ENCODE data around the gene TSPYL6.

TSPYL6 gene

DNA sequence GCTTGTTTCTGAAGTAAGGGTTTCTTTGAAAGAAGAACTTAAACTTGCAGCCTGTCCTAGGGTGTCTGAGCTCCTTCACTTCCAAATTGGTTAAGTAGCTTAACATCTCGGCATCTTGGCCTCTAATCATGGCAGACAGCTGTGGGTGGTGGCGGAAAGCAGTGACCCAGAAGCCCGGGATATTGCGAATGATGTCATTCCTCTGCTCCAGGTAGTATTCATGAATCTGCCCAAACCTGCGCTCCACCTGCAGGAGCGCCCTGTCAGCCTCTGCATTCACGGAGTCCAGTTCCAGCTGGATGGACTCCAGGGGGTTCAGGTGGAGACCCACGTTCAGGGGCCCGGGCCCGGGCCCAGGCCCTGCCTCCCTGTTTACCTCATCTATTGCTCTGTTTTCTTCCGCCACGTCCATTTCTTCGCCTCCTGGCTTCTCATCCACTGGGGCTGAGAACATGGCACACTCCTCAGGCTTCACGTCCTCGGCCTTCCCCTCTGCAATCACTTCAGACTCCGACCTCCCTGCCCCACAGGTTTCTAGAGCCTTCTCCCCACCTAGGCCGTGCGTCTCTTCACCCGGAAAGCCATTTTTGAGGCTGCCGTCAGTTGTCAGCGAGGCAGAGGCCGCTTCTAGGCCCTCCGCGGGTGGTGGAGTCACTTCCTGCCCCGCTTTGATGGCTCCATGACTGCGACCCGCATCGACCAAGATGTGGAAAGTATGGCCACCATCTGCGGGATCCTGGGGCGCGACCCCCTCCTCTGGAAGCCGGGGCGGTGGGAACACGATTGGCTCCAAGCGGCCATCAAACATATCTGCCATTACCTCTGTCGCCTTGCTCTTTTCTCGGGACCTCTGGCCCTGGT is 569 bp downstream of the TSPYL6 start:
- DNase-seq: no peak

DNA sequence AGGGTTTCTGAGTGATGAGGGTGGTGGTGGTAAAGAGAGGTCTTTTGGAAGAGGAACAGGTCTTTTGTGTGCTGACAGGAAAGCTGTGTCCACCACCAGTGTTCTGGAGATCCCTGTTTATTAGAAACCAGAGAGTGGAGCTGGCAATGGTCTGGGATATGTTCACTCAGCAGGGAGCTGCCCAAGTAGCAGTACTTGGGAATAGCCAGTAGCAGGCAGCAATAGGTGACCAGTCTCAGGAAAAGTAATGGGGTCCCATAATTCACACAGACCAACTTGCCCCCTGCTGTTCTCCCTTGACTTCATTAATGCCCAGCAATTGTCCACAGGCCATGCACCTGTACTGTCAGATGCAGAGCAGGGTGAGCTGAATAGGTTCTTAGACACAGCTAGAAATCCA is 1.8 kb downstream of the TSPYL6 start:
- no peak for DNase-seq

DNA sequence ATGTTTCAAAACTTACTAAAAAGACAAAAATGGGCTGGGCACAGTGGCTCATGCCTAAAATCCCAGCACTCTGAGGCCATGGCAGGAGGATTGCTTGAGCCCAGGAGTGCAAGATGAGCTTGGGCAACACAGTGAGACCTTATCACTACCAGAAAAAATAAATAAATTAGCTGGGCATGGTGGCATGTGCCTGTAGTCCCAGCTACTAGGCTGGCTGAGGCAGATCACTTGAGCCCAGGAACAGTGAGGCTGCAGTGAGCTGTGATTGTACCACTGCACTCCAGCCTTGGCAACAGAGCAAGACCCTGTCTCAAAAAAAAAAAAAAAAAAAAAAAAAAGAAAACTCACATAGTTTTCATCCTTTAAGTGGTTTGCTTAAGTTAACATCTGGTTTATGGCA is 6.4 kb downstream of the TSPYL6 start:
- DNase-seq: no peak

DNA sequence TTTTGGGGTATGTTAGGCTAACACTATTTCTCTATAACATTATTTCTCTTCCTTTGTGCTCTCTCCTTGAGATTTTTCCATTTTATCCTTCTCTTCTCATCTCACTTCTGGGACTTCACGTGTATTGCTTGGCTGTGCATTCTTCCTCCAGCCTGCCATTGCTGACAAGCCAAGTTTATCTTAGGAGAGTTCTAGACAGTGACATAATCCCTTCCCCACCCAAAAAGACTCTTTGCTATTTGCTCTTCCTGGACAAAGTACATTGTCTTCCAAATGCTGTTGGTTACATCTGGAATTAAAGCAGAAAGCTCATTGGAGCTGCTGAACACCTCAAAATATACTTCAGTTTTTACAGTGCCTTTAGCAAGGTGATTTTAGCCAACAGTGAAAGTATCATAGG is 8.9 kb downstream of the TSPYL6 start:
- no peak for DNase-seq

DNA sequence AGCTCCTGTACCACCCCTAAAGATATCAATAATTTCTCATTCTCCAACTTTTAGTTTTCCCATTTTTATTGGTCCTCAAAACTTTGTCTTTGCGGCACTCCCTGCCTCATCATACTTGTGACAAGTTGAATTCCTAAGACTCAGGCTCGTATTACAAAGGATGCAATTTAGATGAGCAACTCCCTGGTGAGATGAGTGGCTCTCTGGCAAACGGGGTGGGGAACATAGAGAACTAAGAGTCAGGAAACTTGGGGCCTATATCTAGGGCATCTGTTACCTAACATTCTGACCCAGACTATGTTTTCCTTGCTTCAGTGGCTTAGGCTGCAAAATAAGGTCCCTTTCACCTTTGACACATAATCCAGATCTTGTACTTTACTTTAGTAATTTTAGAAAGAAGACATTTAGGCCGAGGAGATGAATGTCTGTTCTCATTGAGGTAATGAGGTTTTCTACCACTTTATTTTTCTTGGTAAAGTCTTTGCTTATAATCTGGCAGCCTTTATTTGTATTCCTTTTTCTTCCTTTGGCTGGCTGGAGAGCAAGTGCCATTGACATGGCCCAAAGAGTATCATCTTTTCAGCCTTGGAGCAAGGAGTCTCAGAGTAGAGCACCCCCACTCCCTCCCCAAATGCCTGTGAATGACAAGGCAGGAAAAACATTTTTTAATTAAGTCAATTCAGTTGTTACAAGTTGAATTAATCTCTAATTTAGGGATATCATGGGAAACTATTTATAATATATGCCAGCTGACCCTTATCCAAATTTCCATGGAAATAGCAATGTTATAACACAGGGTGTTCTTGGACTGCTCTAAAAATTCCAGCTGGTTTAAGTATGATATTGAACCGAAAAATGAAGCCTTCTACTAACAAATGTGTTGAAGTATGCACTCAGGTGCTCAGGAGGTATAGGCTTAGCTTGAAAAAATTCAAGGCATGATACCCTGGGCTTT is 15.2 kb downstream of the TSPYL6 start:
- no peak for DNase-seq

DNA sequence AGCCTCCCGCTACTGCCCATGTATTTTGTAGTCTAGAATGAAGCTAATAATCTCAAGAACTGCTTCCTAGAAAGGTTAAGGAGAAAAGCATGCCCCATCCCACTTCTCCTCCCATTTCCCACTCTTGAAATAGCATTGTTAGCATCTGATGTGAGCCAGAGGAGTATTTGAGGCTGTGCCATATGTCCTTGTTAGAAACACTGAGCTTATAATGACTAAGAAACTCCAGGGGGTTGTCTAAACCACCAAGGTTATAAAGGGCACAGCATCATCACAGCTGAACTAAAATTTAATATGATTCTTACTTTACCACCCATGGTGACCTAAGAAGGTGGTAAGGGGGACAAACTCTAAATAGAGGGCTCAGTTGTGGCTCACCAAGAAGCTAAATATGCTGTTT is 16.6 kb downstream of the TSPYL6 start:
- DNase-seq: no peak

DNA sequence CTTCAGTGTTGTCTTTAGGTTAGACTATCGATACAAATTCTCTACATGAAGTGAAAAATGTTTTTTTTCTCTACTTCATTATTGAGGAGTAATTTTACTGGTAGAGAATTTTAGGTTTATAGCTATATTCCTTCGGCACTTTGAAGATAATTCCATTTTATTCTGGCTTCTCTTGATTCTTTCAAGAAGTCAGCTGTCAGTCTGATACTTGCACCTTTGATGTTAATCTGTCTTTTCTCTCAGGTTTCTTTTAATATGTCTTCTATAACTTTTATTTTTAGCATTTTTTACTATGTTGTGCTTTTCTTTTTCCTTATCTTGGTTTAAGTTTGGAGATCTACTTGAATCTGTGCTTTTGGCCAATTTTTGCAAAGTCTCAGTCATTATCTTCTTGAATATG is 18.6 kb downstream of the TSPYL6 start:
- no peak for DNase-seq

DNA sequence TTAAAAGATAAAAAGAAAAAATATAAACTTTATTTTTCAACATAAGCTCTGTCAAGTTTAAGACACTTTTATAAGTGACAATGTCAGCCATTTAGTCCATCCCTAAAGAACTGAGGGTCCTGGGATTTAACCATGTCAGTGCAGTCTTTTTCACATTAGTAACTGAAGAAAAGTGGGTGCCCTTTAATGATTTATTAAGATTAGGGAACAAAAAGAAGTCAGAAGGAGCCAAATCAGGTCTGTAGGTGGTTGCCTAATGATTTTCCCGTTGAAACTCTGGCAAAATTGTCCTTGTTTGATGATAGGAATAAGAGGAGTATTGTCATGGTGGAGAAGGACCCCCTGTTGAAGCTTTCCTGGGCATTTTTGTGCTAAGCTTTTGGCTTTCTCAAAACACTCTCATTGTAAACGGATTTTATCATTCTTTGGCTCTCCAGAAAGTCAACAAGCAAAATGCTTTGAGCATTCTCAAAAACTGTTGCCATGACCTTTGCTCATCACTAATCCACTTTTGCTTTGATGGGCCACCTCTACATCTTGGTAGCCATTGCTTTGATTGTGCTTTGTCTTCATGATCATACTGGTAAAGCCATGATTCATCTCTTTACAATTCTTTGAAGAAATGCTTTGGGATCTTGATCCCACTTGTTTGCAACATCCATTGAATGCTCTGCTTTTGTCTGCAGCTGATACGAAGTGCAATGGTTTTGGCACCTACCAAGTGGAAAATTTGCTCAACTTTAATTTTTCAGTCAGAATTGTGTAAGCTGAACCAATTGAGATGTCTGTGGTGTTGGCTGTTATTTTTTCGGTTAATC is 22.0 kb downstream of the TSPYL6 start:
- no peak for DNase-seq

DNA sequence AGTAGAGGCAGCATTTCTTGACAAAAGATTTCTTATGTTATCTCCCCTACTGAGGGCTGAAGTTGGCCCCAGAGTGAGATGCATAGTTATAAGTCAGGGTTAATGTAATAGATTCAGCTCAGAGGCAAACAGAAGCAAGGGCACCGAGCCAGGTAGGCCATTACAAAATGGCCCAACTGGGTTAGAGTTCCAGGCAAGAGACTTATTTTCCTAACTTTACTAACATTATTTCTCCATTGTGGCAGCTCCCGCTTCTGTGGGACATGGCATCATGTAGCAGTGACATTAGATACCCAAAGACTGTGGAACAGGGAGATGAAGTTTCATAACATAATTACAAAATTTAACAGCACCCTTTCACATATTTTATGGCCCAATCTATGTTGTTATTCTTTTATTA is 27.1 kb downstream of the TSPYL6 start:
- DNase-seq: no peak

DNA sequence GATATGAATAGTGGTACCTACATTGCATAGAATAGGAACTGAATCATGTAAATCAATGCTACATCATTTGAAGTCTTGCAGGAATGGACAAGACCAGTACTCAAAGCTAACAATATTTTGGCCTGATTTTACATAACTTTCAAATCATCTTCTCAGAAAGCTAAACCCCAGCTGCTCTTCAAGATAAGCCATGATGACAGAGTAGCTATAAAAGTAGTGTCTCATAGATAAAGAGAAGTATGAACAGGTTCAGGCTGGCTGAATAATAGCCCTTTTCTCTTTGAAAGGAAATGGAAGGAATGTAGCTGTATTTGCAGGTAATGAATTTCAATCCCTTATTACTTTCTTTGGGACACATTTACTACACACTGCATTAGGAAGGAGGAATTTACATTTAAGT is 28.2 kb downstream of the TSPYL6 start:
- DNase-seq: no peak

DNA sequence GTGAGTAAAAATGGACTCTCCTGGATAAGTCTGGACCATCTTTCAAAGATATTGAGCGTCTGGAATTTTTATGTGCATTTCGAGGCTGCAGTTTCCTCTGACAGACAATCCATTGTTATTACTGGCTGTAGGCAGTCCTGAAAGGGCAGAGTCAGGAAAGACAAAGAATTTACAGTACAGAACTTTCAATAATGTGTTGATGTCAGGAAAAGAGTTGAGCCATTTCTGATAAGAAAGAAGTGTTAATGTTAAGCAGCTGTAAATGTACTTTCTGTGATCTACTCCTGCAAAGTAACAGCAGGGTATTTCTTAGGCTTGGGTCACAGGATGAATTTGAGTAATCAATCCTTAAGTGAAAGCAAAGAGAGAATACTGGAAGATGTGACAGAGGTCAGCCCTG is 29.8 kb downstream of the TSPYL6 start:
- DNase-seq: no peak

DNA sequence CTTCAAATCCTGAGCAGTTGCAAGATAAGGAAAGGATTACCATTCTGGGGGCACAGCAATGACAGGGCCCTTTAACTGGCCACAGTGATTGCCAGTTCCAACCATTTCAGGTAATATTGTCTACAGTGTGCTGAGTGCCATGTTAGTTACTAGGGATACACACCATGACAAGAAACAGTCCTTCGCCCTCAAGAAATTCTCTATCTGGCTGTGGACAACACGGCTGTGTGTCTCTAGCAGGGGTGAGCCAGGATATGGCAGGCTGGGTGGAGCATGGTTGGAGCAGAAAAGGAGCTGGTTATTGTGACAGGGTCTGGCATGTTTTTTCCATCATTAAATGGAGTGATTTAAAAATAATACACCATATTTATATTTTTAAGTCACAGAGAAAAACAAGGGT is 31.0 kb downstream of the TSPYL6 start:
- DNase-seq: no peak

DNA sequence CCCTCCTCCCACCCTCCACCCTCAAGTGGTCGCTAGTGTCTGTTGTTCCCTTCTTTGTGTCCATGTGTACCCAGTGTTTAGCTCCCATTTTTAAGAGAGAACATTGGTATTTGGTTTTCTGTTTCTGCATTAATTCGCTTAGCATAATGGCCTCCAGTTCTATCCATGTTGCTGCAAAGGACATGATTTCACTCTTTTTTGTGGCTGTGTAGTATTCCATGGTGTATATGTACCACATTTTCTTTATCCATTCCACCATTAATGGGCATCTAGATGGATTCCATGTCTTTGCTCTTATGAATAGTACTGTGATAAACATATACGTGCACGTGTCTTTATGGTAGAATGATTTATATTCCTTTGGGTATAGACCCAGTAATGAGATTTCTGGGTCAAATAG is 42.9 kb downstream of the TSPYL6 start:
- DNase-seq: no peak

DNA sequence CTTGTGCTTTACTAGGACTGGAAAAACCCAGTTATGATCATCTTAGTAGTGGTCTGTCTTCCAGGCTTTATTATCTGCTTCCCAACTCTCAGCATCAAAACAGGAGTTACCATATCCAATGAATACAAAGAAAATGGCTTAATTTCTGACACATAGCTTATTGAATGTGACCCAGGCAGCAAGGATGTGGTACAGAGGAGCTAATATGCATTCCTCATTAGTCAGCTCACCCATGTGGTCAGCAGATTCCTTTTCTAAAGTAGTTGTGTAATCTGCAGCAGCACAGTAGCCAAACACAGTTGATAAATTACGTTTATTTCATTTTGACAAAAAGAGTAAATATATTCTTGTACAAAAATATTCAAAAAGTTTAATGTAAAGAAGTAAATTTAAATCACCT is 43.6 kb downstream of the TSPYL6 start:
- no peak for DNase-seq

DNA sequence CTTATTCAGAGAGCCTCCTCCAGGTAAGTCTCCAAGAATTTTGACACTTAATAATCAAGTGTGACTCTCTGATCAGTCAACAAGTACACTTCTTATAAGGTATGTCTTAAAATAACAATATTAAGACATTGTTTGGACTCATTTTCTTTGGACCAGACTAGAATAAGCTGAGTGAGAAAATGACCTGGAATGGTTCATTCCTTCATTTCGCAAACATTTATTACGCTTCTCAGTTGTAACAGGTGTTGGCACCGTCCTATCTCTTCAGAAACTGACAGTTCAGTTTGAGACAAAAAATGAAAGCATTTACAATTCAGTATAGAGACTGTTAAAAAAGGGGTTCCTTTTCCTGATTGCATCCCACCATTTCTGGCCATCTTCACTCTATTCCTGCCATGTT is 46.6 kb downstream of the TSPYL6 start:
- DNase-seq: no peak

DNA sequence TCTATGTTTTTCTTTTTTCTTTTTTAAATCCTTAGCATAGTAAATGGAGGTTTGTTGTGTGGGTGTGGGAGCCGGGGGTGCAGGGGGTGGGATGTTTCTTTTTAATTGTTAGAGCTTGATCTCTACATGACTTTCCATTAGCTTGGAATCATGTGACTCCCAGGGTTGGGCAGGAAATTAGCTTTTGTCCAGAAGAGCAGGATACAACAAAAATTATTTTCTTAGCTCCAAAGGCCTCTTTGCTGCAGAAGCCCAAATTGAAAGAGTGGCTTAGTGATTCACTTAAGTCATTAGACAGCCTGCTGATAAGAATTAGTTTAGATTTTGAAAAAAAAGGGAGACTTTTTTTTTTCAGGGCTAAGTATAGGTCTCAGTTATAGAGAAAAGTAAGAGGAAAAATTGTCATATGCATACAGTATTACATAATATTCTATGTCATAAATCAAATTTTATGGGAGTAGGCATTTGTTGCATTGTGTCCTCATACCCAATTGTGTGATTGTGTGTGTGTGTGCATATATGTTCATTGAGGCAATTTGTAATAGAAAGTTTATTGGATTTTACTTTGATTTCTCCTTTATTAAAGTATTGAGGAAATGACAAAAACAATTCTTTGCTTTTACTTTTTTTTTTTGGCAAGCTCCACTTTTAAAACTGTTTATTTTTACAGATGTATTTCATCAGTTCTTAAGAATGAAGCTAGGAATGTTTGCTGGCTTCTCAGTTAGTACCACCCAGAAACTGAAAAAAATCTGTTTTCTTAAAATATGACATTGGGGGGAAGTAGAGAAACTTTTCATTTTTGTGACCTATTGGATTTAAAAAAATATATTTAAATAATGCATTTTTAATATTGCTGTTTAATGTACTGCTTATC is 47.4 kb downstream of the TSPYL6 start:
- DNase-seq: no peak

DNA sequence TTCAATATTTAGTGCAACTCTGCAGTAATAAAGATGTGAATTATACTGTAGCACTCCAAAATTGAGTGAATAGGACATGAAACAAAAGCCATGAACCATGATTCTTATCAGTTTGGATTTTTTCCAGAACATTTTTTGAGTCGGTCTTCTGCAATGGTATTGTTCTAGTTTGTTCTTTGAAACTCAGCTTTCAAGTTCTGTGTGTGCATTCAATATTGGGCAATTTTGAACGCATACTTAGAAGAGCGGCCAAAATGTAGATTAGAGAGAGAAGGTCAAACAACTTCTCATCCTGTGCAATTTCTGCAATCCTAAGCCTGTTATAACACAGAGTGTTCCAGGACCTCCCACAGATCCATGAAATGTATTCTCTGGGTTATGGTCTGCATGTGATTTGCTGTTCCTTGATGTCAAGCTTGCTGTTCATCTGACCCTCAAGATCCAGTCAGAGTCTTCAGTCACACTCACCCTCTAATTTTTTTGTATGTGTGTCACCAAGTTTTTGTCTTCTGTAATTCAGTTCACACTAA is 48.3 kb downstream of the TSPYL6 start:
- DNase-seq: no peak

DNA sequence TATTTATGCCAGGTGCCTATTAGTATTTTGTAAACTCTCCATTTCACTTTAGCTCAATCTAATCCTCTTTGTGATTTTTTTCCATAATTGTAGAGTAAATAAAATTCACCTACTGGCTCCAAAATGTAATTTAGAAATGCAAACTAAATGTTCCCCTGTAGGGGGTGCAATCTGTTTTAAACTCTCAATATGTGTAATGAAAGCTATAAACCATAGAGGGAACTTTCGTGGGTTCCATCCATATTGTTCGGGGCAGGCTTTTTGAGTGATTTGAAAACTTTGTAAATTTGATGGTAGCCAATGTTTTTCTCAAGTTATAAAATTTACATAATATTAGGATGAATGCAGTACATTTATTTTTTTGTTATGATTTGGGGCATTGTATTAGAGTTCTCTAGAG is 49.4 kb downstream of the TSPYL6 start:
- no peak for DNase-seq

DNA sequence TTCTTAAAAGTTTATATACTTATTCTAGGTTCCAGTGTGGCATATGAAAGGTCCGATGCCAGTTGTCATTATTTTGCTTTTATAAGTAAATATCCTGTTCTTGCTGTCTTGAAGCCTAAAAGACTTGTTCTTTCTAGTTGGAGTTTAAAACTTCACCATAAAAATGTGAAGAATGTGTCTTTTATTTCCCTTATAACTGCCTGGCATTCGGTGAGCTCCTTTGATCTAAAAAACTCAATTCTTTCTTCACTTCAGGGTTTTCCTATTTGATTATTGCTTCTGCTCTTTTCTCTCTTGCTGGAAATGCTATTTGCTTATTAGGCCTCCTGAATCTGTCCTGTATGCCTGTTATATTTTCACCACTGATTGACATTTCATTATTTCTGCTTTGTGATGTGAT is 51.6 kb downstream of the TSPYL6 start:
- DNase-seq: no peak
